ENCODE results near the gene NLRP3.
"Not testable (repeated sequence)": the region's sequence is repeated elsewhere in the genome, so short reads cannot be mapped to it uniquely, and the experiment has no call there.

The NLRP3 gene

GRCh38 chr1:247474367-247474766, 58.4 kb downstream of the NLRP3 start:
- no peak for DNase-seq

GRCh38 chr1:247475793-247476192, 59.8 kb downstream of the NLRP3 start:
- no peak for DNase-seq

GRCh38 chr1:247476328-247477058, 60.5 kb downstream of the NLRP3 start:
- not testable (repeated sequence) for DNase-seq

- no peak for DNase-seq
Observed at GRCh38 chr1:247482747-247483146, 66.8 kb downstream of the NLRP3 start.

- peak; percentile 3 for DNase-seq
Observed at GRCh38 chr1:247487057-247487456, 71.1 kb downstream of the NLRP3 start.

GRCh38 chr1:247491328-247491727, 75.4 kb downstream of the NLRP3 start:
- no peak for DNase-seq

- no peak for DNase-seq
Observed at GRCh38 chr1:247493106-247493505, 77.1 kb downstream of the NLRP3 start.

- no peak for DNase-seq
Observed at GRCh38 chr1:247494767-247495166, 78.8 kb downstream of the NLRP3 start.

- no peak for DNase-seq
Observed at GRCh38 chr1:247496581-247497285, 80.8 kb downstream of the NLRP3 start.
